SK-N-DZ (cell line): Measurements from ENCODE around the gene KLF15.

ENCODE experiments used
- DNase-seq: peaks from one replicate; pipeline ENCODE4 v3.0.0-alpha.2; 2015; ENCODE audit warnings: low spot score

The KLF15 gene

GRCh38 chr3:126306397-126306796, 50.8 kb downstream of the KLF15 start:
- DNase-seq = no peak

GRCh38 chr3:126305427-126305826, 51.8 kb downstream of the KLF15 start:
- DNase-seq = no peak

GRCh38 chr3:126304704-126305103, 52.5 kb downstream of the KLF15 start:
- DNase-seq = no peak

GRCh38 chr3:126304291-126304690, 52.9 kb downstream of the KLF15 start:
- DNase-seq = no peak

- no peak for DNase-seq
These were observed 53.9 kb downstream of the KLF15 start for GRCh38 chr3:126303272-126303671.

GRCh38 chr3:126300761-126301481, 56.3 kb downstream of the KLF15 start:
- no peak for DNase-seq

- no peak for DNase-seq
These were observed 57.0 kb downstream of the KLF15 start for GRCh38 chr3:126300001-126300760.

- no peak for DNase-seq
These were observed 61.7 kb downstream of the KLF15 start for GRCh38 chr3:126295407-126295939.

GRCh38 chr3:126294211-126294808, 62.9 kb downstream of the KLF15 start:
- DNase-seq = no peak

- DNase-seq = no peak
These were observed 63.7 kb downstream of the KLF15 start for GRCh38 chr3:126293370-126294082.
